Right atrium auricular region (tissue), 2 donors: Measurements from ENCODE around the gene AHNAK2. TPM values are rescaled to one million over a fixed set of nuclear protein-coding genes. Genes with fewer than 3 reads are reported as not detected.
"Not testable (repeated sequence)": the region's sequence is repeated elsewhere in the genome, so short reads cannot be mapped to it uniquely, and the experiment has no call there.

ENCODE experiments used
- DNase-seq: peaks from one replicate; pipeline ENCODE4 v3.0.0-alpha.2; 2019; ENCODE audit warnings: low spot score
- H3K27ac ChIP-seq, 2 donors: fragments of 200-600 bp; sonication (generic); 1 replicate in 1 of 2; 2 replicates in 1 of 2; pipeline ENCODE4 v1.5.1; 2016 to 2019
- H3K27me3 ChIP-seq, 2 donors: fragments of 200-600 bp; sonication (generic); one replicate each; pipeline versions ENCODE4 v1.5.1 to v1.6.0; 2017 to 2019
- H3K36me3 ChIP-seq: fragments of 200-600 bp; sonication (generic); one replicate; pipeline ENCODE4 v1.5.1; 2016
- H3K4me1 ChIP-seq, 2 donors: fragments of 200-600 bp; sonication (generic); one replicate each; pipeline versions ENCODE4 v1.5.1 to v1.6.0; 2017 to 2019
- H3K4me3 ChIP-seq, 2 donors: fragments of 200-600 bp; sonication (generic); 1 replicate in 1 of 2; 2 replicates in 1 of 2; pipeline ENCODE4 v1.5.1; 2017 to 2019; ENCODE audit warnings: mild to moderate bottlenecking in 1 of 2, moderate library complexity in 1 of 2
- H3K9me3 ChIP-seq, 2 donors: fragments of 200-600 bp; sonication (generic); one replicate each; pipeline ENCODE4 v1.5.1; 2019
- total RNA-seq, 2 donors: library from RNA; depleted of rRNA; stranded (reverse); fragments of >200 nt; gene quantifications; one replicate each; pipeline ENCODE4 v1.1.0, GENCODE V29; 2016
- TF ChIP-seq, protein P1 (sequence below), 2 donors: fragments of 200-600 bp; sonication (generic); IDR thresholded peaks; one replicate each; pipeline ENCODE4 v1.5.1; 2019; ENCODE audit warnings: antibody characterized with exemption in 2 of 2

Gene AHNAK2
- total RNA-seq, 2 donors from 2014 or later, result 5.7 to 11.8 TPM

DNA sequence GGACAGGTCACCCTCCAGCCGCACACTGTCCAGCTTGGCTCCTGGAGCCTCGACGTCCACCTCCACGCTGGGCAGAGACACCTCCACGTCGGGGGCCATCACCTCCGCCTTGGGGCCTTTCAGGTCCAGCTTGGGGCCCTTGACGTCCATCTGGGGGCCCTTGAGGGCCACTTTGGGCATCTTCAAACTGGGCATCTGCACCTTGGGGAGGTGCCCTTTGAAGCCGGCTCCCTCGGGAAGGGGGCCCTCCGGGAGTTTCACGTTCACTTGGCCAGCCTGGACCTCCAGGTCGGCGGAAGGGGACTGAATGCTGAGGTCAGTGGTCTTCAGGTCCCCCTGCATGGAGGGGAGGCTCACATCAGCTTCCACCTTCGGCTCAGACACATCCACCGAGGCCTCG is 28.2 kb downstream of the AHNAK2 start:
- no peaks in the 10 kb centered on the region for H3K4me1 ChIP-seq
- no peaks in the 10 kb centered on the region for H3K27me3 ChIP-seq
- DNase-seq, result no peak
- TF ChIP-seq, protein P1, sequence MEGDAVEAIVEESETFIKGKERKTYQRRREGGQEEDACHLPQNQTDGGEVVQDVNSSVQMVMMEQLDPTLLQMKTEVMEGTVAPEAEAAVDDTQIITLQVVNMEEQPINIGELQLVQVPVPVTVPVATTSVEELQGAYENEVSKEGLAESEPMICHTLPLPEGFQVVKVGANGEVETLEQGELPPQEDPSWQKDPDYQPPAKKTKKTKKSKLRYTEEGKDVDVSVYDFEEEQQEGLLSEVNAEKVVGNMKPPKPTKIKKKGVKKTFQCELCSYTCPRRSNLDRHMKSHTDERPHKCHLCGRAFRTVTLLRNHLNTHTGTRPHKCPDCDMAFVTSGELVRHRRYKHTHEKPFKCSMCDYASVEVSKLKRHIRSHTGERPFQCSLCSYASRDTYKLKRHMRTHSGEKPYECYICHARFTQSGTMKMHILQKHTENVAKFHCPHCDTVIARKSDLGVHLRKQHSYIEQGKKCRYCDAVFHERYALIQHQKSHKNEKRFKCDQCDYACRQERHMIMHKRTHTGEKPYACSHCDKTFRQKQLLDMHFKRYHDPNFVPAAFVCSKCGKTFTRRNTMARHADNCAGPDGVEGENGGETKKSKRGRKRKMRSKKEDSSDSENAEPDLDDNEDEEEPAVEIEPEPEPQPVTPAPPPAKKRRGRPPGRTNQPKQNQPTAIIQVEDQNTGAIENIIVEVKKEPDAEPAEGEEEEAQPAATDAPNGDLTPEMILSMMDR (IDR thresholded peaks at IDR 0.05), result no peak
- H3K27ac ChIP-seq, result no peak overlapping the region
- H3K36me3 ChIP-seq, result no peaks in the 10 kb centered on the region
- no peak overlapping the region for H3K4me3 ChIP-seq
- H3K9me3 ChIP-seq, result no peaks in the 10 kb centered on the region

DNA sequence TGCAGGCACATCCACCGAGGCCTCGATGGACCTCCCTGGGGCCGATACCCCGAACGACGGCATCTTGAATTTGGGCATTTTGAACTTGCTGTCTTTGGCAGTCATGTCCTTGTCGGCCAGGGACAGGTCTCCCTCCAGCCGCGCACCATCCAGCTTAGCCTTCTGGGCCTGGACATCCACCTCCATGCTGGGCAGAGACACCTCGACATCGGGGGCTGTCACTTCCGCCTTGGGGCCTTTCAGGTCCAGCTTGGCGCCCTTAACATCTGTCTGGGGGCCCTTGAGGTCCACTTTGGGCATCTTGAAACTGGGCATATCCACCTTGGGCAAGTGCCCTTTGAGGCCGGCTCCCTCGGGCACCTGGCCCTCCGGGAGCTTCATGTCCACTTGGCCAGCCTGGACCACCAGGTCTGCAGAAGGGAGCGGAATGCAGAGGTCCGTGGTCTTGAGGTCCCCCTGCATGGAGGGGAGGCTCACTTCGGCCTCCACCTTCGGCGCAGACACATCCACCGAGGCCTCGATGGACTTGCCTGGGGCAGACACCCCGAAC is 28.7 kb downstream of the AHNAK2 start:
- H3K4me1 ChIP-seq, H3K36me3 ChIP-seq, H3K27me3 ChIP-seq, H3K4me3 ChIP-seq, H3K9me3 ChIP-seq, H3K27ac ChIP-seq, DNase-seq: not testable (repeated sequence)

DNA sequence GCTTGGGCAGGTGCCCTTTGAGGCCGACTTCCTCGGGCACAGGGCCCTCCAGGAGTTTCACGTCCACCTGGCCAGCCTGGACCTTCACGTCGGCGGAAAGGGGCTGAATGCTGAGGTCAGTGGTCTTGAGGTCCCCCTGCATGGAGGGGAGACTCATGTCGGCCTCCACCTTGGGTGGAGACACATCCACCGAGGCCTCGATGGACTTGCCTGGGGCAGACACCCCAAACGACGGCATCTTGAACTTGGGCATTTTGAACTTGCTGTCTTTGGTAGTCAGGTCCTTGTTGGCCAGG is 29.5 kb downstream of the AHNAK2 start:
- no peaks in the 10 kb centered on the region for H3K27me3 ChIP-seq
- H3K4me1 ChIP-seq, result no peaks in the 10 kb centered on the region
- H3K36me3 ChIP-seq, result no peaks in the 10 kb centered on the region

DNA sequence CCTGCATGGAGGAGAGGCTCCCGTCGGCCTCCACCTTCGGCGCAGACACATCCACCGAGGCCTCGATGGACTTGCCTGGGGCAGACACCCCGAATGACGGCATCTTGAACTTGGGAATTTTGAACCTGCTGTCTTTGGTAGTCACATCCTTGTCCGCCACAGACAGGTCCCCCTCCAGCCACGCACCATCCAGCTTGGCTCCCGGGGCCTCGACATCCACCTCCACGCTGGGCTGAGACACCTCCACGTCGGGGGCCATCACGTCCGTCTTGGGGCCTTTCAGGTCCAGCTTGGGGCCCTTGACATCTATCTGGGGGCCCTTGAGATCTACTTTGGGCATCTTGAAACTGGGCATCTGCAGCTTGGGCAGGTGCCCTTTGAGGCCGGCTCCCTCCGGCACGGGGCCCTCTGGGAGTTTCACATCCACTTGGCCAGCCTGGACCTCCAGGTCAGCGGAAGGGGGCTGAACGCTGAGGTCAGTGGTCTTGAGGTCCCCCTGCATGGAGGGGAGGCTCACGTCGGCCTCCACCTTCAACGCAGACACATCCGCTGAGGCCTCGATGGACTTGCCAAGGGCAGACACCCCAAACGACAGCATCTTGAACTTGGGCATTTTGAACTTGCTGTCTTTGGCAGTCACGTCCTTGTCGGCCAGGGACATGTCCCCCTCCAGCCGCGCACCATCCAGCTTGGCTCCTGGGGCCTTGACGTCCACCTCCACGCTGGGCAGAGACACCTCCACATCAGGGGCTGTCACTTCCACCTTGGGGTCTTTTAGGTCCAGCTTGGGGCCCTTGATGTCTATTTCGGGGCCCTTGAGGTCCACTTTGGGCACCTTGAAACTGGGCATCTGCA is 30.1 kb downstream of the AHNAK2 start:
- H3K27ac ChIP-seq, H3K4me1 ChIP-seq, H3K36me3 ChIP-seq, DNase-seq, H3K4me3 ChIP-seq, H3K27me3 ChIP-seq, H3K9me3 ChIP-seq: not testable (repeated sequence)

More for the DNA sequence above, 29.5 kb downstream of the AHNAK2 start:
- no peaks in the 10 kb centered on the region for H3K9me3 ChIP-seq
- TF ChIP-seq, protein P1 (IDR thresholded peaks at IDR 0.05), result no peak
- DNase-seq, result no peak
- no peak overlapping the region for H3K27ac ChIP-seq
- no peak overlapping the region for H3K4me3 ChIP-seq

DNA sequence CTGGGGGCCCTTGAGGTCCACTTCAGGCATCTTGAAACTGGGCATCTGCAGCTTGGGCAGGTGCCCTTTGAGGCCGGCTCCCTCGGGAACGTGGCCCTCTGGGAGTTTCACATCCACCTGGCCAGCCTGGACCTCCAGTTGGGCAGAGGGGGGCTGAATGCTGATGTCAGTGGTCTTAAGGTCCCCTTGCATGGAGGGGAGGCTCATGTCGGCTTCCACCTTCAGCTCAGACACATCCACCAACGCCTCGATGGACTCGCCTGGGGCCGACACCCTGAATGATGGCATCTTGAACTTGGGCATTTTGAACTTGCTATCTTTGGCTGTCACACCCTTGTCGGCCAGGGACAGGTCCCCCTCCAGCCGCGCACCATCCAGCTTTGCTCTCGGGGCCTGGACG is 31.0 kb downstream of the AHNAK2 start:
- not testable (repeated sequence) for H3K36me3 ChIP-seq, H3K9me3 ChIP-seq, DNase-seq, H3K27ac ChIP-seq, H3K4me1 ChIP-seq, H3K27me3 ChIP-seq, H3K4me3 ChIP-seq

DNA sequence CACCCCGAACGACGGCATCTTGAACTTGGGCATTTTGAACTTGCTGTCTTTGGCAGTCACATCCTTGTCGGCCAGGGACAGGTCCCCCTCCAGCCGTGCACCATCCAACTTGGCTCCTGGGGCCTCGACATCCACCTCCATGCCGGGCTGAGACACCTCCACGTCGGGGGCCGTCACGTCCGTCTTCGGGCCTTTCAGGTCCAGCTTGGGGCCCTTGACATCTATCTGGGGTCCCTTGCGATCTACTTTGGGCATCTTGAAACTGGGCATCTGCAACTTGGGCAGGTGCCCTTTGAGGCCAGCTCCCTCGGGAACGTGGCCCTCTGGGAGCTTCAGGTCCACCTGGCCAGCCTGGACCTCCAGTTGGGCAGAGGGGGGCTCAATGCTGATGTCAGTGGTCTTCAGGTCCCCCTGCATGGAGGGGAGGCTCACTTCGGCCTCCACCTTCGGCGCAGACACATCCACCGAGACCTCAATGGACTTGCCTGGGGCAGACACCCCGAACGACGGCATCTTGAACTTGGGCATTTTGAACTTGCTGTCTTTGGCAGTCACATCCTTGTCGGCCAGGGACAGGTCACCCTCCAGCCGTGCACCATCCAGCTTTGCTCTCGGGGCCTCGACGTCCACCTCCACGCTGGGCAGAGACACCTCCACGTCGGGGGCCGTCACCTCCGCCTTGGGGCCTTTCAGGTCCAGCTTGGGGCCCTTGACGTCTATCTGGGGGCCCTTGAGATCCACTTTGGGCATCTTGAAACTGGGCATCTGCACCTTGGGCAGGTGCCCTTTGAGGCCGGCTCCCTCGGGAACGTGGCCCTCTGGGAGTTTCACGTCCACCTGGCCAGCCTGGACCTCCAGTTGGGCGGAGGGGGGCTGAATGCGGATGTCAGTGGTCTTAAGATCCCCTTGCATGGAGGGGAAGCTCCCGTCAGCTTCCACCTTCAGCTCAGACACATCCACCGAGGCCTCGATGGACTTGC is 31.9 kb downstream of the AHNAK2 start:
- not testable (repeated sequence) for H3K36me3 ChIP-seq, H3K27me3 ChIP-seq, H3K27ac ChIP-seq, H3K4me3 ChIP-seq, H3K9me3 ChIP-seq, H3K4me1 ChIP-seq, DNase-seq

DNA sequence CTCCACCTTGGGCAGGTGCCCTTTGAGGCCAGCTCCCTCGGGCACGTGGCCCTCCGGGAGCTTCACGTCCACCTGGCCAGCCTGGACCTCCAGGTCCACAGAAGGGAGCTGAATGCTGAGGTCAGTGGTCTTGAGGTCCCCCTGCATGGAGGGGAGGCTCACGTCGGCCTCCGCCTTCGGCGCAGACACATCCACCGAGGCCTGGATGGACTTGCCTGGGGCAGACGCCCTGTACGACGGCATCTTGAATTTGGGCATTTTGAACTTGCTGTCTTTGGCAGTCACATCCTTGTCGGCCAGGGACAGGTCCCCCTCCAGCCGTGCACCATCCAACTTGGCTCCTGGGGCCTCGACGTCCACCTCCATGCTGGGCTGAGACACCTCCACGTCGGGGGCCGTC is 32.9 kb downstream of the AHNAK2 start:
- not testable (repeated sequence) for H3K36me3 ChIP-seq, DNase-seq, H3K27me3 ChIP-seq, H3K27ac ChIP-seq, H3K4me1 ChIP-seq, H3K4me3 ChIP-seq, H3K9me3 ChIP-seq

DNA sequence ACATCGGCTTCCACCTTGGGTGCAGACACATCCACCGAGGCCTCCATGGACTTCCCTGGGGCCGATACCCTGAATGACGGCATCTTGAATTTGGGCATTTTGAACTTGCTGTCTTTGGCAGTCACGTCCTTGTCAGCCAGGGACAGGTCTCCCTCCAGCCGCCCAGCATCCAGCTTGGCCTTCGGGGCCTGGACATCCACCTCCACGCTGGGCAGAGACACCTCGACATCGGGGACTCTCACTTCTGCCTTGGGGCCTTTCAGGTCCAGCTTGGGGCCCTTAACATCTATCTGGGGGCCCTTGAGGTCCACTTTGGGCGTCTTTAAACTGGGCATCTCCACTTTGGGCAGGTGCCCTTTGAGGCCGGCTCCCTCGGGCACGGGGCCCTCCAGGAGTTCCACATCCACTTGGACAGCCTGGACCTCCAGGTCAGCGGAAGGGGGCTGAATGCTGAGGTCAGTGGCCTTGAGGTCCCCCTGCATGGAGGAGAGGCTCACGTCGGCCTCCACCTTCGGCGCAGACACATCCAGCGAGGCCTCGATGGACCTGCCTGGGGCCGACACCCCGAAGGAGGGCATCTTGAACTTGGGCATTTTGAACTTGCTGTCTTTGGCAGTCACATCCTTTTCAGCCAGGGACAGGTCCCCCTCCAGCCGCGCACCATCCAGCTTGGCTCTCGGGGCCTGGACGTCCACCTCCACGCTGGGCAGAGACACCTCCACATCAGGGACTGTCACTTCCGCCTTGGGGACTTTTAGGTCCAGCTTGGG is 33.6 kb downstream of the AHNAK2 start:
- H3K27me3 ChIP-seq, DNase-seq, H3K9me3 ChIP-seq, H3K36me3 ChIP-seq, H3K4me1 ChIP-seq, H3K27ac ChIP-seq, H3K4me3 ChIP-seq: not testable (repeated sequence)

DNA sequence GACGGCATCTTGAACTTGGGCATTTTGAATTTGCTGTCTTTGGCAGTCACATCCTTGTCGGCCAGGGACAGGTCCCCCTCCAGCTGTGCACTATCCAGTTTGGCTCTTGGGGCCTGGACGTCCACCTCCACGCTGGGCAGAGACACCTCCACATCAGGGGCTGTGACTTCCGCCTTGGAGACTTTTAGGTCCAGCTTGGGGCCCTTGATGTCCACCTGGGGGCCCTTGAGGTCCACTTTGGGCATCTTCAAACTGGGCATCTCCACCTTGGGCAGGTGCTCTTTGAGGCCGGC is 34.2 kb downstream of the AHNAK2 start:
- H3K27ac ChIP-seq, DNase-seq, H3K4me3 ChIP-seq, H3K9me3 ChIP-seq, H3K4me1 ChIP-seq, H3K36me3 ChIP-seq, H3K27me3 ChIP-seq: not testable (repeated sequence)

DNA sequence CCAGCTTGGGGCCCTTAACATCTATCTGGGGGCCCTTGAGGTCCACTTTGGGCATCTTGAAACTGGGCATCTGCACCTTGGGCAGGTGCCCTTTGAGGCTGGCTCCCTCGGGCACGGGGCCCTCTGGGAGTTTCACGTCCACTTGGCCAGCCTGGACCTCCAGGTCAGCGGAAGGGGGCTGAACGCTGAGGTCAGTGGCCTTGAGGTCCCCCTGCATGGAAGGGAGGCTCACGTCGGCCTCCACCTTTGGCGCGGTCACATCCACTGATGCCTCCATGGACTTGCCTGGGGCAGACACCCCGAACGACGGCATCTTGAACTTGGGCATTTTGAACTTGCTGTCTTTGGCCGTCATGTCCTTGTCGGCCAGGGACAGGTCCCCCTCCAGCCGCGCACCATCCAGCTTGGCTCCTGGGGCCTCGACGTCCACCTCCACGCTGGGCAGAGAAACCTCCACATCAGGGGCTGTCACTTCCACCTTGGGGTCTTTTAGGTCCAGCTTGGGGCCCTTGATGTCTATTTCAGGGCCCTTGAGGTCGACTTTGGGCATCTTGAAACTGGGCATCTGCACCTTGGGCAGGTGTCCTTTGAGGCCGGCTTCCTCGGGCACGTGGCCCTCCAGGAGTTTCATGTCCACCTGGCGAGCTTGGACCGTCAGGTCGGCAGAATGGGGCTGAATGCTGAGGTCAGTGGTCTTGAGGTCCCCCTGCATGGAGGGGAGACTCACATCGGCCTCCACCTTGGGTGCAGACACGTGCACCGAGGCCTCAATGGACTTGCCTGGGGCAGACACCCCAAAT is 34.8 kb downstream of the AHNAK2 start:
- not testable (repeated sequence) for H3K4me1 ChIP-seq, H3K27me3 ChIP-seq, H3K9me3 ChIP-seq, H3K27ac ChIP-seq, H3K36me3 ChIP-seq, H3K4me3 ChIP-seq, DNase-seq
